Mesothelial cell of epicardium (in vitro differentiated cells): ENCODE results near the gene PRDM5. TPM values are rescaled to one million over a fixed set of nuclear protein-coding genes. Genes with fewer than 3 reads are reported as not detected.

Experiments
- DNase-seq, 2 experiments: peaks; one replicate each; pipeline ENCODE4 v3.0.0; 2021; ENCODE audit warnings: low spot score in 2 of 2; ENCODE audit not compliant: unreplicated experiment in 2 of 2
- H3K27ac Mint-ChIP-seq: 2 replicates; pipeline ENCODE4 v1.8.0; 2021; ENCODE audit warnings: mixed read lengths
- H3K27me3 Mint-ChIP-seq: 2 replicates; pipeline ENCODE4 v1.8.0; 2021; ENCODE audit warnings: low read depth, mixed read lengths
- H3K36me3 Mint-ChIP-seq: 2 replicates; pipeline ENCODE4 v1.8.0; 2021; ENCODE audit warnings: mixed read lengths
- H3K4me1 Mint-ChIP-seq: 2 replicates; pipeline ENCODE4 v1.8.0; 2021; ENCODE audit warnings: mixed read lengths
- H3K4me3 Mint-ChIP-seq: 2 replicates; pipeline ENCODE4 v1.8.0; 2021; ENCODE audit warnings: mild to moderate bottlenecking, moderate library complexity, mixed read lengths
- H3K9me3 Mint-ChIP-seq: 2 replicates; pipeline ENCODE4 v1.8.0; 2021; ENCODE audit warnings: mixed read lengths
- total RNA-seq: library from RNA; stranded (reverse); gene quantifications from 3 replicates; pipeline ENCODE4 v1.2.1, GENCODE V29; 2021
- TF ChIP-seq, protein P1 (sequence below): fragments of 200-600 bp; sonication (generic); IDR thresholded peaks from one replicate; pipeline ENCODE4 v1.5.0; 2021; ENCODE audit warnings: antibody characterized with exemption; ENCODE audit not compliant: unreplicated experiment

Gene PRDM5
- total RNA-seq, 1 donor from 2014 or later = 30.2 TPM

DNA sequence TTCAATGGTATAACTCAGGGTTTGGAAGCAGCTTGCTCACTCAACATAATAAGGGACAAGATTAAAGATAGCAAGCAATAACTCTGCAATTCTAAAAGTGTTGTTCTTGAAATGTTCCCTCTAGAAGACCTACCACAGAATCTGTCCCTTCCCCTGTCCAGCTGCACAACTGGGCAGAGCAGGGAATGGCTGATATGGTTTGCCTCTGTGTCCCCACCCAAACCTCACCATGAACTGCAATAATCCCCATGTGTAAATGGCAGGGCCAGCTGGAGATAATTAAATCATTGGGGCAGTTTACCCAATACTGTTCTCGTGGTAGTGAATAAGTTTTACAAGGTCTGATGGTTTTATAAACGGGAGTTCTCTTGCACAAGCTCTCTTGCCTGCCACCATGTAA is 19.1 kb downstream of the PRDM5 start:
- Mint-ChIP-seq H3K36me3 (peaks cover 20% of the 10 kb centered on the region), H3K9me3 (peaks cover 5% of the 10 kb centered on the region), H3K27ac (no peak overlapping the region), H3K27me3 (no peaks in the 10 kb centered on the region), H3K4me3 (no peak overlapping the region), H3K4me1 (peaks cover 10% of the 10 kb centered on the region)
- TF ChIP-seq, protein P1, sequence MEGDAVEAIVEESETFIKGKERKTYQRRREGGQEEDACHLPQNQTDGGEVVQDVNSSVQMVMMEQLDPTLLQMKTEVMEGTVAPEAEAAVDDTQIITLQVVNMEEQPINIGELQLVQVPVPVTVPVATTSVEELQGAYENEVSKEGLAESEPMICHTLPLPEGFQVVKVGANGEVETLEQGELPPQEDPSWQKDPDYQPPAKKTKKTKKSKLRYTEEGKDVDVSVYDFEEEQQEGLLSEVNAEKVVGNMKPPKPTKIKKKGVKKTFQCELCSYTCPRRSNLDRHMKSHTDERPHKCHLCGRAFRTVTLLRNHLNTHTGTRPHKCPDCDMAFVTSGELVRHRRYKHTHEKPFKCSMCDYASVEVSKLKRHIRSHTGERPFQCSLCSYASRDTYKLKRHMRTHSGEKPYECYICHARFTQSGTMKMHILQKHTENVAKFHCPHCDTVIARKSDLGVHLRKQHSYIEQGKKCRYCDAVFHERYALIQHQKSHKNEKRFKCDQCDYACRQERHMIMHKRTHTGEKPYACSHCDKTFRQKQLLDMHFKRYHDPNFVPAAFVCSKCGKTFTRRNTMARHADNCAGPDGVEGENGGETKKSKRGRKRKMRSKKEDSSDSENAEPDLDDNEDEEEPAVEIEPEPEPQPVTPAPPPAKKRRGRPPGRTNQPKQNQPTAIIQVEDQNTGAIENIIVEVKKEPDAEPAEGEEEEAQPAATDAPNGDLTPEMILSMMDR = no peak
- DNase-seq = no peak

DNA sequence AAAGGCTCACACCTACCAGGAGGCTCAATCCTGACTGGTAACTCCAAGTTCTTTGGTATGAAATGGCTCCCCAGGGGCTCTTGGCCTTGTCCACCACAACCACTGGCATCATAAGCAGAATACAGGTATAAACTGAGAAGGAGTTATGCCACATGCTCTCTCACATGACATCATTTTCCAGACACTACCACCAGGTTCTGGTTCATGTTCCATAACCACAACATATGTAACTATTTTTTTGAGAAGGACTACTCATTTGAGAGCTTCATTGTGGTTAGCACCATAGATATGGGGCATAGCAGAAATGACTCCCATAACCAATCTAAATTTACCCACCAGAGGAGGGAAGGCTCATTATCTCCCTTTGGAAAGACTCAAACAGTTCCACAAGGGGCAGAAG is 19.6 kb downstream of the PRDM5 start:
- peaks cover 5% of the 10 kb centered on the region for H3K9me3 Mint-ChIP-seq
- TF ChIP-seq, protein P1 = no peak
- H3K4me1 Mint-ChIP-seq = peaks cover 6% of the 10 kb centered on the region
- no peak overlapping the region for H3K4me3 Mint-ChIP-seq
- peaks cover 20% of the 10 kb centered on the region for H3K36me3 Mint-ChIP-seq
- no peaks in the 10 kb centered on the region for H3K27me3 Mint-ChIP-seq
- H3K27ac Mint-ChIP-seq = no peak overlapping the region
- no peak for DNase-seq

DNA sequence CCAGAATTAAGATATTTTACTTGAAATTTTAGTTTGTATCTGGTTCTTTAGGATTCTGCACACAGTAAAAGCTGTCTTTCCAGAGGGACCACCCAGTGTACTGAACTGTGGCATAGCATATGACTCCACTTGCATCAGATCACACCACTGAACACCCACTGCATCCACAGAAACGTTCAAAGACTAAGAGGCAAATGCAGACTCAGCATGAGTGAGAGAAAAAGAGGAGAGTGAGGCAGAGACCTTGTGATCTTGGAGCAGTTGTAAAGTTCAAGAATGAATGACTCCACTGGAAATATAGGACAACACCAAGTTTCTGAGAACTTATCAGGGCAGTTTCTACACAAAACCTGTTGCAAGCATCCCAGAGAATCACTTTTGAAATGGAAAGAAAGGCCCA is 20.8 kb downstream of the PRDM5 start:
- TF ChIP-seq, protein P1 = no peak
- H3K27ac Mint-ChIP-seq = no peak overlapping the region

DNA sequence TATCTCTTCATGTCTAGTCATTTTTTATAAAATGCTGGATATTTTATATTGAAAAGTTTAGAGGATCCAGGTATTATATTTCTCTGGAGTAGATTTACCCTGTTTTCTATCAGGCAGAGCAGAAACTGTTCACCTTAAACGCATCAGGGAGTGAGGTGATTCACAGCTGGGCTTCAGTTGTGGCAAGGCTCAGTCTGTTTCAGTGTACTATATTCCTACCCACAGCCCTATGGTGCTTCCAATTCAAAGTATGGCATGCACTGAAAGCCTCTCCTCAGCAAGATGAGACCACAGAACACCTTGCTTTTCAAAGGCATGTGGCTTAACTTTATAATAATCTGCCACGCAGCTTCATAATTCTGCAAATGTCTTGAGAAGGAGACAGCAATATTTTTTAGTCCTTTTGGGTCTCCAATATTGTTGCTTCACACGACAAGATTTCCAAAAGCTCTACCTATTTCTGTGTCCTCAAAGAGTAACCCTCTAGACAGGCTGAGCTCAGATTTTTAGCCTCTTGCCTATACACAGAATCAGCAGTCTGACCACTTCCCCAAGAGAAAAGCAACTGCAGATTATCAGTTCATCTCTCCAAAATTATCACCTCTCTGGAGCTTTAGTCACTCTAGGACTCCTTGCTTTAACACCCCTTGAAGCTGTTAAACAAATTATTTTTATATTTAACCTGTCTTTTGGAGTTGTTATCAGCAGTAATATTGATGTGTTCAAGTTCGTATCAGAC is 24.4 kb downstream of the PRDM5 start:
- Mint-ChIP-seq H3K36me3 (peaks cover 15% of the 10 kb centered on the region), H3K4me3 (no peak overlapping the region), H3K4me1 (no peaks in the 10 kb centered on the region), H3K9me3 (peaks cover 2% of the 10 kb centered on the region), H3K27ac (no peak overlapping the region), H3K27me3 (no peaks in the 10 kb centered on the region)
- TF ChIP-seq, protein P1 = no peak
- DNase-seq = no peak

More for the DNA sequence above, 20.8 kb downstream of the PRDM5 start:
- no peak for DNase-seq
- H3K4me1 Mint-ChIP-seq = no peaks in the 10 kb centered on the region
- H3K9me3 Mint-ChIP-seq = peaks cover 5% of the 10 kb centered on the region
- peaks cover 17% of the 10 kb centered on the region for H3K36me3 Mint-ChIP-seq
- H3K27me3 Mint-ChIP-seq = no peaks in the 10 kb centered on the region
- no peak overlapping the region for H3K4me3 Mint-ChIP-seq

DNA sequence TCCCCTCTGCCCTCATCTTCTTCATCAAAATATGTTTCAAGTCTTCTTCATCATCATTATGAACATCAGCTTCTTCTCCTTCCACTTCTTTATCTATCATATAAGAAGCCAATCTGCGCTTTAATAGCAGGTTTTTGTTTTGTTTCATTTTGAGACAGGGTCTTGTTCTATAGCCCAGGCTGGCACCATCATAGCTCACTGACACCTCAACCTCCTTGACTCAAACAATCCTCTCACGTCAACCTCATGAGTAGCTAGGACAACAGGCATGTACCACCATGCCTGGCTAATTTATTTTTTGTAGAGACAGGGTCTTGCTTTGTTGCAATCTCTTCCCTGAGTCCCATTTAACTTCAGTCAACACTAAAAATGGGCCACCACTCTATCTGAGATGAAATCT is 27.0 kb downstream of the PRDM5 start:
- Mint-ChIP-seq H3K4me3 (no peak overlapping the region), H3K27me3 (no peaks in the 10 kb centered on the region), H3K9me3 (peaks cover 22% of the 10 kb centered on the region), H3K27ac (no peak overlapping the region), H3K4me1 (no peaks in the 10 kb centered on the region), H3K36me3 (peaks cover 34% of the 10 kb centered on the region)
- TF ChIP-seq, protein P1 = no peak
- no peak for DNase-seq
